ENCODE data around the gene MADD.

DNA sequence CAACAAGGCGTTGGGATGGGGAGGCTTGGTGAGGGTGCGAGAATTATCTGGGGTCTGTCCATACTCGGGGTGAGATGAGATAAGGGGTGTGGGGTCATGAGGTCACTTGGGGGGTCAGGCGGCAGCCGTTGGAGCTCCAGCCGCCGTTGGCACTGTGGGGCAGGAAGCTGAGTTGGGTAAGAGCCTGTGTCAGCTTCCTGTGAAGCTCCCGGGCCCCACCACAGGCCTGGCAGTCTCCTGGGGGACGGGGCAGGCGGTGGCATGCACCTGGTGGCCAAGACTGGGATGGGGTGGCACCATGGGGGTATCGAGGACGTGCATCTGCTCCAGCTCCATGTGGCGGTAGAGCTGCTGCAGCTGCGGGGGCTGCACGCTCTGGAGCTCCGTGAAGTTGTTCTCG is 89.7 kb downstream of the MADD start:
- TF ChIP-seq POLR2A (IDR thresholded peaks at IDR 0.05), result no peak
- TF ChIP-seq, protein P1, sequence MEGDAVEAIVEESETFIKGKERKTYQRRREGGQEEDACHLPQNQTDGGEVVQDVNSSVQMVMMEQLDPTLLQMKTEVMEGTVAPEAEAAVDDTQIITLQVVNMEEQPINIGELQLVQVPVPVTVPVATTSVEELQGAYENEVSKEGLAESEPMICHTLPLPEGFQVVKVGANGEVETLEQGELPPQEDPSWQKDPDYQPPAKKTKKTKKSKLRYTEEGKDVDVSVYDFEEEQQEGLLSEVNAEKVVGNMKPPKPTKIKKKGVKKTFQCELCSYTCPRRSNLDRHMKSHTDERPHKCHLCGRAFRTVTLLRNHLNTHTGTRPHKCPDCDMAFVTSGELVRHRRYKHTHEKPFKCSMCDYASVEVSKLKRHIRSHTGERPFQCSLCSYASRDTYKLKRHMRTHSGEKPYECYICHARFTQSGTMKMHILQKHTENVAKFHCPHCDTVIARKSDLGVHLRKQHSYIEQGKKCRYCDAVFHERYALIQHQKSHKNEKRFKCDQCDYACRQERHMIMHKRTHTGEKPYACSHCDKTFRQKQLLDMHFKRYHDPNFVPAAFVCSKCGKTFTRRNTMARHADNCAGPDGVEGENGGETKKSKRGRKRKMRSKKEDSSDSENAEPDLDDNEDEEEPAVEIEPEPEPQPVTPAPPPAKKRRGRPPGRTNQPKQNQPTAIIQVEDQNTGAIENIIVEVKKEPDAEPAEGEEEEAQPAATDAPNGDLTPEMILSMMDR (IDR thresholded peaks at IDR 0.05), result no peak

Data from heart left ventricle (tissue), 13 donors.